Naive thymus-derived CD4-positive, alpha-beta T cell (primary cell): ENCODE data around the gene PCNP. TPM values are rescaled to one million over a fixed set of nuclear protein-coding genes. Genes with fewer than 3 reads are reported as not detected.
"Not testable (repeated sequence)": the region's sequence is repeated elsewhere in the genome, so short reads cannot be mapped to it uniquely, and the experiment has no call there.

Experiments used
- ATAC-seq: fragments of 150-1000 bp; cut with Tn5 transposase; 2 replicates; pipeline ENCODE4 v1.10.0; 2021; ENCODE audit warnings: mild to moderate bottlenecking, moderate library complexity
- CTCF ChIA-PET: fragments of 350-600 bp; sonication (Branson Sonifier 250); formaldehyde crosslinking; loops from one replicate; lab custom pipeline; 2021; ENCODE audit warnings: antibody characterized with exemption; lab: Charles Lee
- POLR2A ChIA-PET: fragments of 350-600 bp; sonication (Branson Sonifier 250); formaldehyde crosslinking; loops from one replicate; lab custom pipeline; 2021; ENCODE audit warnings: antibody characterized with exemption, inconsistent platforms; lab: Charles Lee
- DNase-seq, 9 donors: peaks; one replicate each; pipeline versions ENCODE4 v3.0.0 to v3.0.0-alpha.2; 2020 to 2022; ENCODE audit warnings: mixed read lengths in 1 of 9
- H3K27ac ChIP-seq: one replicate; pipeline ENCODE4 v1.7.0; 2013; ENCODE audit warnings: mild to moderate bottlenecking, low read depth, low read length, moderate library complexity
- H3K27me3 ChIP-seq, 2 donors: one replicate each; pipeline ENCODE4 v1.7.0; 2013; ENCODE audit warnings: low read length in 2 of 2, mild to moderate bottlenecking in 2 of 2, moderate library complexity in 2 of 2; ENCODE audit not compliant: control insufficient read depth in 2 of 2, insufficient read depth in 2 of 2
- H3K36me3 ChIP-seq, 3 experiments: 1 replicate in 2 of 3; 2 replicates in 1 of 3; pipeline ENCODE4 v1.7.0; 2013; ENCODE audit warnings: low read length in 3 of 3, mild to moderate bottlenecking in 3 of 3, moderate library complexity in 1 of 3; ENCODE audit not compliant: insufficient read depth in 3 of 3, control insufficient read depth in 2 of 3
- H3K4me1 ChIP-seq, 2 donors: one replicate each; pipeline ENCODE4 v1.7.0; 2013; ENCODE audit warnings: low read length in 2 of 2, mild to moderate bottlenecking in 2 of 2, moderate library complexity in 1 of 2; ENCODE audit not compliant: control insufficient read depth in 2 of 2, insufficient read depth in 2 of 2
- H3K4me3 ChIP-seq: 2 replicates; pipeline ENCODE4 v1.7.0; 2013; ENCODE audit warnings: mild to moderate bottlenecking, low read length
- H3K9me3 ChIP-seq, 3 experiments: 1 replicate in 2 of 3; 2 replicates in 1 of 3; pipeline ENCODE4 v1.7.0; 2013; ENCODE audit warnings: low read length in 3 of 3; ENCODE audit not compliant: control insufficient read depth in 2 of 3
- H3K27ac Mint-ChIP-seq, 9 donors: one replicate each; pipeline ENCODE4 v1.8.0; 2020 to 2022; ENCODE audit warnings: mixed read lengths in 9 of 9, mild to moderate bottlenecking in 8 of 9, moderate library complexity in 5 of 9, inconsistent platforms in 2 of 9
- H3K27me3 Mint-ChIP-seq, 5 donors: one replicate each; pipeline ENCODE4 v1.8.0; 2021 to 2022; ENCODE audit warnings: mixed read lengths in 5 of 5, mild to moderate bottlenecking in 1 of 5
- H3K36me3 Mint-ChIP-seq, 5 donors: one replicate each; pipeline ENCODE4 v1.8.0; 2020 to 2022; ENCODE audit warnings: mixed read lengths in 5 of 5, mild to moderate bottlenecking in 3 of 5, inconsistent platforms in 1 of 5
- H3K4me1 Mint-ChIP-seq, 7 donors: one replicate each; pipeline ENCODE4 v1.8.0; 2020 to 2022; ENCODE audit warnings: mixed read lengths in 7 of 7, mild to moderate bottlenecking in 3 of 7, inconsistent platforms in 1 of 7
- H3K4me3 Mint-ChIP-seq, 10 donors: one replicate each; pipeline ENCODE4 v1.8.0; 2020 to 2022; ENCODE audit warnings: mild to moderate bottlenecking in 10 of 10, mixed read lengths in 10 of 10, moderate library complexity in 6 of 10, inconsistent platforms in 2 of 10
- H3K9me3 Mint-ChIP-seq, 11 donors: one replicate each; pipeline ENCODE4 v1.8.0; 2020 to 2022; ENCODE audit warnings: mixed read lengths in 11 of 11, mild to moderate bottlenecking in 4 of 11, inconsistent platforms in 1 of 11, moderate library complexity in 1 of 11
- intact Hi-C, 2 donors: fragments of 100-400 bp; cut with micrococcal nuclease; formaldehyde crosslinking; loops; one replicate each; pipeline ENCODE4 v1.15.1; 2023
- polyA plus RNA-seq, 2 donors: library from polyadenylated mRNA; unstranded; fragments of 300-500 nt; fragmentation: Illumina TruSeq; gene quantifications; one replicate each; pipeline ENCODE4 v1.2.3, GENCODE V29; 2021
- total RNA-seq, 6 experiments: library from RNA in 5 of 6; stranded (reverse) in 5 of 6; gene quantifications; 1 replicate in 5 of 6; 2 replicates in 1 of 6; pipeline ENCODE4 v1.2.3 and lab custom pipeline; 2021 to 2026

The PCNP gene
- total and polyA plus RNA-seq, 7 experiments from 2014 or later = 78.2 to 172 (median 154) TPM

DNA sequence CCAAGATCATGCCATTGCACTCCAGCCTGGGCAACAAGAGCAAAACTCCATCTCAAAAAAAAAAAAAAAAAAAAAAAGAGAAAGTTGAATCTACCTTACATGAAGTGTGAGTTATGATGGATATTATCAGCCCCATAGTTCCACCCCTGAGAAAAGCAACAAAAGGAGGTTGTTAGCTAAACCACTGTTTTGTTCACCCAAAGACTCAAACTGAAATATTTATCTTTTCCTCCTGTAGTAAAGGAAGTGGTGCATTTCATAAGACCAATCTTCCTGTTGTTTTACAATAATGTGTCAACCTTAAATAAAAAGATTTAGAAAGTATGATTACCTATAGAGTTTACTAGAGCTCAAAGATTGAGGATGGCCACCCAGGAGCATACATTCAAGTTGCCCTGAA lies 31.0 kb upstream of the PCNP start:
- Mint-ChIP-seq H3K4me3 (peak overlapping the region in 9 of 10 donors; percentile 47 to 85 (median 61)), H3K27ac (peak overlapping the region; percentile 77 to 95 (median 89)), H3K9me3 (peaks cover 0 to 14% (median 5%) of the 10 kb centered on the region in 11 donors), H3K4me1 (peaks cover 17 to 37% (median 31%) of the 10 kb centered on the region in 7 donors), H3K27me3 (peaks cover 0 to 8% (median 0%) of the 10 kb centered on the region in 5 donors), H3K36me3 (peaks cover 0 to 8% (median 0%) of the 10 kb centered on the region in 5 donors)
- Histone ChIP-seq H3K27ac (peak overlapping the region; percentile 5), H3K27me3 (no peaks in the 10 kb centered on the region), H3K4me1 (peaks cover 20 to 25% of the 10 kb centered on the region in 2 donors), H3K4me3 (no peak overlapping the region), H3K36me3 (no peaks in the 10 kb centered on the region), H3K9me3 (no peaks in the 10 kb centered on the region)
- DNase-seq = peak in 5 of 9 donors; percentile 24 to 63 (median 45)
- POLR2A ChIA-PET = interaction anchor here (0.8 to 4.7 kb wide), 12 partner anchors 8 to 1283 kb away, joined by 3 to 29 read pairs (median 6); partner anchors contain the start of genes PCNP, SENP7, TBC1D23 and TRMT10C
- intact Hi-C loops = loop anchor here (1.0 to 5.0 kb wide), 4 partner anchors 22 to 121 kb away; no protein-coding TSS in a partner anchor
- peak; percentile 68 for ATAC-seq
- CTCF ChIA-PET = interaction anchor here (0.7 to 2.5 kb wide), 5 partner anchors 9 to 160 kb away, joined by 3 to 10 read pairs (median 6); no protein-coding TSS in a partner anchor

DNA sequence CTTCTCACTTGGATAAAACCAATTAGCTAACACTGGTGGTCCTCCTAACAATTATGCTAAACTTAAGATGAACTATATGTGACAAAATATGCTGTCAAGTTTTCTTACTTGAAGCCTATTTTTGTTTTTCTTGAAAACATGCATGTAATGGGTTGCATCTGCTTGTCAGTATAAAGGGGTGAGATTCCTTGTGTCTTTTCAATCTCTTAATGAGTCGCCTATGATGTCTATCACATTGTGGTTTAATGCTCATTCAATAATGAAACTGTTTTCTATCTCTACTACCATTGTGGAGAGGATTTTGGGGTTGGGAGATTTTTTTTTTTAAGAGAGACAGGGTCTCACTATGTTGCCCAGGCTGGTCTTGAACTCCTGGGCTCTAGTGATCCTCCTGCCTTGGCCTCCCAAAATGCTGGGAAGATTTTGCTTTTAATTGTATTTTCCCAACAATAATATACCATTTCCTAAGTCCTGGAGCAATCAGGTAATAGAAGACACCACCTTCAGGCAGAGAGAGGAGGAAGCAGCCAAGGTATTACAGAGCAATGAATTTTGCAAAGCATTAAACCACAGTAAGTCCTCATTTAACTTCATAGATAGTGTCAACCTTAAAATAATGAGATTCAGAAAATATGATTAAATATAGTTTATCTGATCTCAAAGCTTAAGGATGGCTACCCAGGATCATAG lies 29.7 kb upstream of the PCNP start:
- POLR2A ChIA-PET = interaction anchor here (0.6 to 4.3 kb wide), 8 partner anchors 9 to 124 kb away, joined by 3 to 29 read pairs (median 6); partner anchors contain the start of genes PCNP, SENP7 and TRMT10C
- no peaks in the 10 kb centered on the region for H3K9me3 ChIP-seq
- intact Hi-C loops = loop anchor here (1.0 to 5.0 kb wide), 7 partner anchors 16 to 474 kb away; partner anchors contain the start of gene TRMT10C (in 1 of the 2)
- H3K4me1 ChIP-seq = peaks cover 20 to 25% of the 10 kb centered on the region in 2 donors
- Mint-ChIP-seq H3K4me3 (peak overlapping the region in 9 of 10 donors; percentile 1 to 77 (median 36)), H3K4me1 (peaks cover 17 to 40% (median 31%) of the 10 kb centered on the region in 7 donors), H3K27ac (peak overlapping the region; percentile 51 to 95 (median 89)), H3K27me3 (no peaks in the 10 kb centered on the region), H3K36me3 (peaks cover 0 to 6% (median 0%) of the 10 kb centered on the region in 5 donors), H3K9me3 (peaks cover 0 to 9% (median 3%) of the 10 kb centered on the region in 11 donors)
- CTCF ChIA-PET = interaction anchor here (0.8 to 2.5 kb wide), 5 partner anchors 9 to 1077 kb away, joined by 3 to 9 read pairs (median 4); no protein-coding TSS in a partner anchor
- DNase-seq (peak in 1 of 9 donors; percentile 10), ATAC-seq (no peak)
- no peaks in the 10 kb centered on the region for H3K36me3 ChIP-seq
- H3K27ac ChIP-seq = peak overlapping the region; percentile 20
- H3K4me3 ChIP-seq = no peak overlapping the region
- no peaks in the 10 kb centered on the region for H3K27me3 ChIP-seq

DNA sequence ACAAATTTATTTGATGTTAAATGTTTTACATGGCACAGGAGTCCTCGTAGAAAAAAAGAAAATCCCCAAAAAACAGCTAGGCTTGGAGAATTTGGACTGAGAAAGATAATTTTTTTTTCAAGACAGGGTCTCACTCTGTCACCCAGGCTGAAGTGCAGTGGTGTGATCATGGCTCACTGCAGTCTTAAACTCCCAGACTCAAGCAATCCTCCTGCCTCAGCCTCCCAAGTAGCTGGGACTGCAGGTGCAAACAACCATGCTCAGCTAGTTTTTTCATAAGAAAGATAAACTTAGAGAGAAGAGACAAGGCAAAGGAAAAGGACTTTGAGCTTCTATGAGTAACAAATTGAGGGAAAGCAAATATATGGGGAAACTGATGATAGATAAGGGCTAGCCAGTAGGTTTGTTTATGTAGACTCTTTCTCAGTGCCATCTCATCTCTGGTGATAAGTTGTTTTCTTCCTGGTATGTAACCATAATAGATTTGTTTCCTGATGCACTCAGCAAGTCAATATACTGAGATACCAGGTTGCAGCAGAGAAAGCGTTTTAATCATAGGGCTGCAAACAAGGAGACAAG lies 25.4 kb upstream of the PCNP start:
- DNase-seq = no peak
- Mint-ChIP-seq H3K4me3 (no peak overlapping the region), H3K36me3 (peaks cover 0 to 5% (median 0%) of the 10 kb centered on the region in 5 donors), H3K9me3 (peaks cover 0 to 2% (median 0%) of the 10 kb centered on the region in 11 donors), H3K27ac (peak overlapping the region in 4 of 9 donors; percentile 34 to 71 (median 55)), H3K27me3 (no peaks in the 10 kb centered on the region), H3K4me1 (peaks cover 5 to 20% (median 15%) of the 10 kb centered on the region in 7 donors)
- Histone ChIP-seq H3K36me3 (no peaks in the 10 kb centered on the region), H3K27me3 (no peaks in the 10 kb centered on the region), H3K4me1 (peaks cover 6 to 7% of the 10 kb centered on the region in 2 donors), H3K9me3 (no peaks in the 10 kb centered on the region), H3K27ac (no peak overlapping the region), H3K4me3 (no peak overlapping the region)
- ChIA-PET POLR2A (interaction anchor here (1.2 kb wide), 1 partner anchor 27 kb away, joined by 5 read pairs; no protein-coding TSS in a partner anchor), CTCF (no interaction called here)
- intact Hi-C loops = no loop called here
- no peak for ATAC-seq

DNA sequence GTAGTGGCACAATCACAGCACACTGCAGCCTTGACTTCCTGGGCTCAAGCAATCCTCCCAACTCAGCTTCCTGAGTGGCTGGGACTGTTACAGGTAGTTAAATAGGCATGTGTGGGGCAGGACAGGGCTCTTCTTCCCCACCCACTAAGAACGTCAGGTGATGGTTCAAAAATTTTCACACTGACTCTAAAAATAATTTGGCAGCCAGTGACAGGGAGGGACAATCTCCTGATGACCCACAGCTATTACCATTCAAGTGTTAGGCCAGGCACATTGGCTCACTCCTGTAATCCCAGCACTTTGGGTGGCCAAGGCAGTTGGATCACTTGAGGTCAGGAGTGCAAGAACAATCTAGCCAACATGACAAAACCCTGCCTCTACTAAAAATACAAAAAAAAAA lies 24.5 kb upstream of the PCNP start:
- Histone ChIP-seq H3K27me3 (no peaks in the 10 kb centered on the region), H3K4me3 (no peak overlapping the region), H3K9me3 (no peaks in the 10 kb centered on the region), H3K4me1 (no peaks in the 10 kb centered on the region), H3K36me3 (no peaks in the 10 kb centered on the region), H3K27ac (no peak overlapping the region)
- no peak overlapping the region for H3K27ac Mint-ChIP-seq
- POLR2A ChIA-PET = interaction anchor here (1.2 kb wide), 1 partner anchor 28 kb away, joined by 5 read pairs; no protein-coding TSS in a partner anchor
- H3K9me3 Mint-ChIP-seq = peaks cover 0 to 2% (median 0%) of the 10 kb centered on the region in 11 donors
- H3K36me3 Mint-ChIP-seq = peaks cover 0 to 5% (median 0%) of the 10 kb centered on the region in 5 donors
- CTCF ChIA-PET = no interaction called here
- H3K4me3 Mint-ChIP-seq = no peak overlapping the region
- H3K4me1 Mint-ChIP-seq = peaks cover 0 to 12% (median 6%) of the 10 kb centered on the region in 7 donors
- intact Hi-C loops = no loop called here
- ATAC-seq (no peak), DNase-seq (no peak)
- H3K27me3 Mint-ChIP-seq = no peaks in the 10 kb centered on the region

DNA sequence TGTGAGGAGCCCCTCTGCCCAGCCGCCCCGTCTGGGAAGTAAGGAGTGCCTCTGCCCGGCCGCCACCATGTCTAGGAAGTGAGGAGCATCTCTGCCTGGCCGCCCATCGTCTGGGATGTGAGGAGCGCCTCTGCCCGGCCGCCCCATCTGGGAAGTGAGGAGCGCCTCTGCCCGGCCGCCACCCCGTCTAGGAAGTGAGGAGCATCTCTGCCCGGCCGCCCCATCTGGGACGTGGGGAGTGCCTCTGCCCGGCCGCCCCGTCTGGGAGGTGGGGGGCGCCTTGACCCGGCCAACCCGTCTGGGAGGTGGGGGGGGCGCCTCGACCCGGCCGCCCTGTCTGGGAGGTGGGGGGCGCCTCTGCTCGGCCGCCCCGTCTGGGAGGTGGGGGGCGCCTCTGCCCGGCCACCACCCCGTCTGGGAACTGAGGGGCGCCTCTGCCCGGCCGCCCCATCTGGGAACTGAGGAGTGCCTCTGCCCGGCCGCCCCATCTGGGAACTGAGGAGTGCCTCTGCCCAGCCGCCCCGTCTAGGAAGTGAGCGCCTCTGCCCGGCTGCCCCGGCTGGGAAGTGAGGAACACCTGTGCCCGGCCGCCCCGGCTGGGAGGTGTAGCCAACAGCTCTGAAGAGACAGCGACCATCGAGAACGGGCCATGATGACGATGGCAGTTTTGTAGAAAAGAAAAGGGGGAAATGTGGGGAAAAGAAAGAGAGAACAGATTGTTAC lies 22.5 kb upstream of the PCNP start:
- DNase-seq, POLR2A ChIA-PET, CTCF ChIA-PET, H3K9me3 Mint-ChIP-seq, H3K4me1 Mint-ChIP-seq, intact Hi-C loops, H3K27me3 ChIP-seq, H3K27me3 Mint-ChIP-seq, H3K36me3 ChIP-seq, H3K4me3 ChIP-seq, H3K4me3 Mint-ChIP-seq, H3K36me3 Mint-ChIP-seq, ATAC-seq, H3K27ac ChIP-seq, H3K4me1 ChIP-seq, H3K27ac Mint-ChIP-seq, H3K9me3 ChIP-seq: not testable (repeated sequence)

DNA sequence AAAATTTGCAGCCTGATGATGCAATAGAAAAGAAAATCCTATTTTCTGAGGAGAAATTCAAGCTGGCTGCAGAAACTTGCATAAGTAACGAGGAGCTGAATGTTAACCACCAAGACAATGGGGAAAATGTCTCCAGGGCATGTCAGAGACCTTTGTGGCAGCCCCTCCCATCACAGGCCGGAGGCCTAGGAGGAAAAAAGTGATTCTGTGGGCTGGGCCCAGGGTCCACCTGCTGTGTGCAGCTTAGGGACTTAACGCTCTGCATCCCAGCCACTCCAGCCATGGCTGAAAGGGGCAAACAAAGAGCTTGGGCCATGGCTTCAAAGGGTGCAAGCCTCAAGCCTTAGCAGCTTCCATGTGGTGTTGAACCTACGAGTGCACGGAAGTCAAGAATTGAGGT lies 20.6 kb upstream of the PCNP start:
- ChIA-PET CTCF (interaction anchor here (1.0 kb wide), 1 partner anchor 10 kb away, joined by 3 read pairs; no protein-coding TSS in a partner anchor), POLR2A (interaction anchor here (0.8 kb wide), 1 partner anchor 9 kb away, joined by 3 read pairs; the partner anchor contains the start of gene TRMT10C)
- H3K9me3 ChIP-seq = not testable (repeated sequence)

More for the DNA sequence above, 20.6 kb upstream of the PCNP start:
- H3K4me3 ChIP-seq, H3K27me3 ChIP-seq, H3K27ac Mint-ChIP-seq, H3K9me3 Mint-ChIP-seq, H3K4me3 Mint-ChIP-seq, H3K4me1 ChIP-seq, intact Hi-C loops, H3K27ac ChIP-seq, DNase-seq, ATAC-seq, H3K4me1 Mint-ChIP-seq, H3K36me3 ChIP-seq, H3K36me3 Mint-ChIP-seq: not testable (repeated sequence)
- H3K27me3 Mint-ChIP-seq = peaks cover 4 to 13% (median 8%) of the 10 kb centered on the region in 5 donors
